Measurements from ENCODE around the gene PRDX6. TPM values are rescaled to one million over a fixed set of nuclear protein-coding genes. Genes with fewer than 3 reads are reported as not detected.

The PRDX6 gene
- total and polyA plus RNA-seq, 2 of the 8 experiments (the other 6 are each of a cell fraction or from before 2014, with no cell fraction given): 348 to 677 TPM

DNA sequence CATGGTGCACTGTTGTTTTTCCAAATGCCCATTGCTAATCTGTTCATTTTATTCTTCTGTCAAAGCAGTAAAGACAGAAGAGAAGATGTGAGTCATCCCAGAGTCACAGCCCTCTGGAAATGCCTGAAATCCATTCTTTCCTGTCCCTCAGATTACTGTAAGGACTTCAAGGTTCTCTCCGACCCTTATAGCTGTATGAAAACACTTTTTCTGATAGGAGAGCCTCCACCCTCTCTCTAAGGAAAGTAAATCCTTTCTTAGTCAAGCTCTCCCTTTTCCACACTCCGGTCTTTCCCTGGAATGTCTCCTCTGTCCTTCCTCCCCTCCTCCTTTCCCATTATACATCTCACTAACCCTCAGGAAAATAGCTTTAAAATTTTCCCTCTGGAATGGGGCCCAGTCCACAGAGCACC is 3.5 kb upstream of the PRDX6 start:
- Histone ChIP-seq H3K4me3 (ENCODE audit: extremely low read depth in 1 of 4, insufficient read depth in 2 of 4, low read depth in 3 of 4, low read length in 4 of 4) (no peak overlapping the region), H3K79me2 (ENCODE audit: control insufficient read depth in 1 of 2, insufficient read depth in 2 of 2, low read length in 2 of 2) (peaks cover 12 to 43% of the 10 kb centered on the region in 2 experiments), H2AFZ (ENCODE audit: low read length) (no peak overlapping the region), H2BK5ac (ENCODE audit: low read depth, low read length) (no peak overlapping the region), H4K20me1 (replicated peaks in 1 of 2; ENCODE audit: control insufficient read depth in 1 of 2, insufficient read depth in 2 of 2, low read length in 2 of 2) (peaks cover 4% of the 10 kb centered on the region in 2 experiments), H3K56ac (replicated peaks; ENCODE audit: insufficient read length, low read depth, low read length) (no peak overlapping the region), H2BK20ac (ENCODE audit: low read length) (no peak overlapping the region), H3K9ac (replicated peaks in 1 of 4; ENCODE audit: extremely low read depth in 1 of 4, low read depth in 3 of 4, low read length in 3 of 4) (no peak overlapping the region), H2BK15ac (ENCODE audit: low read length) (no peak overlapping the region), H3K9me3 (ENCODE audit: insufficient read depth in 2 of 2, low read depth in 1 of 2, low read length in 1 of 2) (peaks cover 23 to 33% of the 10 kb centered on the region in 2 experiments), H4K8ac (ENCODE audit: extremely low read depth, insufficient read depth, low read length) (no peak overlapping the region), H3K4me1 (replicated peaks in 1 of 4; ENCODE audit: control insufficient read depth in 3 of 4, insufficient read depth in 4 of 4, low read length in 3 of 4) (peaks cover 0 to 8% (median 3%) of the 10 kb centered on the region in 4 experiments; a peak in 3 of 7 replicates), H2AK5ac (ENCODE audit: low read depth, low read length) (no peak overlapping the region), H2BK12ac (ENCODE audit: low read depth, low read length) (no peak overlapping the region), H3K4me2 (ENCODE audit: insufficient read depth in 1 of 2, low read depth in 2 of 2, low read length in 2 of 2) (no peak overlapping the region), H3K36me3 (ENCODE audit: control insufficient read depth in 2 of 4, insufficient read depth in 4 of 4, low read length in 3 of 4) (peaks cover 0 to 33% (median 6%) of the 10 kb centered on the region in 4 experiments; a peak in 4 of 8 replicates), H3K79me1 (ENCODE audit: low read depth, low read length) (0 out of 2 replicates have a peak, but pooled peaks cover 2% of the 10 kb centered on the region), H3K23me2 (ENCODE audit: low read depth, low read length) (peaks cover 12% of the 10 kb centered on the region), H3K27me3 (replicated peaks in 1 of 4; ENCODE audit: control insufficient read depth in 3 of 4, extremely low read depth in 1 of 4, insufficient read depth in 3 of 4, low read length in 3 of 4) (no peaks in the 10 kb centered on the region), H3K27ac (ENCODE audit: low read depth, low read length) (no peak overlapping the region), H3K14ac (ENCODE audit: insufficient read length) (no peak overlapping the region), H3K4ac (replicated peaks; ENCODE audit: insufficient read length, low read depth, low read length) (no peak overlapping the region), H3K23ac (ENCODE audit: insufficient read length) (no peak overlapping the region), H4K91ac (replicated peaks; ENCODE audit: insufficient read length, low read length) (no peak overlapping the region), H4K5ac (ENCODE audit: insufficient read length, low read depth, low read length) (no peak overlapping the region), H2BK120ac (replicated peaks; ENCODE audit: low read depth, low read length) (no peak overlapping the region), H3K18ac (ENCODE audit: extremely low read depth, low read length) (no peak overlapping the region)
- POLR2A ChIA-PET (ENCODE audit: partially characterized antibody): interaction anchor here (1.0 to 2.0 kb wide), 5 partner anchors 10 to 388 kb away, joined by 3 to 6 read pairs (median 4); no protein-coding TSS in a partner anchor
- no peak for DNase-seq (ENCODE audit: low read depth in 1 of 2, low spot score in 2 of 2)
- no peak for FAIRE-seq
- WGBS, 2 experiments (ENCODE audit: extremely low coverage in 1 of 2, insufficient coverage in 1 of 2, insufficient read length in 1 of 2, insufficient replicate concordance in 2 of 2, low coverage in 1 of 2, low lambda C conversion rate in 2 of 2, missing lambda C conversion rate in 1 of 2): 91% methylated on average over 2 of the region's 2 CpGs; no CpG with 5 or more reads in 1 of the 2 experiments
- CTCF ChIA-PET (ENCODE audit: partially characterized antibody): interaction anchor here (0.9 to 2.5 kb wide), 4 partner anchors 10 to 43 kb away, joined by 3 to 15 read pairs (median 5); no protein-coding TSS in a partner anchor
- no peak for TF ChIP-seq CHD2 (IDR thresholded peaks at IDR 0.05; ENCODE audit: low read length)

Measured in H1 (cell line).